HUDEP-2 (cell line): ENCODE data around the gene SF3B4.

Source experiments
- DNase-seq, 76 experiments: peaks; one replicate each; lab custom pipeline; 2025; ENCODE audit not compliant: unreplicated experiment in 76 of 76; lab: John Stamatoyannopoulos, UW

The SF3B4 gene

DNA sequence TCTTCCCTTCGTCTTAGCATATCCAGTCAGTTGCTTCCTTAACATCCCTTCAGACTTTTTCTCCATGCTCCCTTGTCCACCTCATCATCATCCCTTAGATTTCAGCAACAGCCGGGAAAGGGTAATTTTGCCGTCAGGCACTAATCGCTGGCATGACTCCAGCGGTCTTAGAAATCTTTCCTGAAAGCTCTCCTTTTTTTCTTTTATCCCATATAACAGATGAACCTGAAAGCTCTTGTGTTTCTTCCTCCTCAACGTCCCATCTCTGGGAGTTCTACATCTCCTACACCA, 38.7 kb downstream of the SF3B4 start:
- peak in 7 of 76 experiments; percentile 35 to 49 (median 46) for DNase-seq

GRCh38 chr1:149888247-149888998, 39.2 kb downstream of the SF3B4 start:
- DNase-seq = peak in 75 of 76 experiments; percentile 49 to 96 (median 83)

- peak in 75 of 76 experiments; percentile 30 to 97 (median 83) for DNase-seq
Observed at GRCh38 chr1:149887456-149888246, 40.0 kb downstream of the SF3B4 start.

DNA sequence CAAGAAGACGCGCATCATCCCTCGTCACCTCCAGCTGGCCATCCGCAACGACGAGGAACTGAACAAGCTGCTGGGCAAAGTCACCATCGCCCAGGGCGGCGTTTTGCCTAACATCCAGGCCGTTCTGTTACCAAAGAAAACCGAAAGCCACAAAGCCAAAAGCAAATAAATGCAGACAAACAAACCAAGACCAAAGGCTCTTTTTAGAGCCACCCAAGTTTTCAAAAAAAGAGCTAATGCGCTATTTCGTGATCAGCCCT, 40.5 kb downstream of the SF3B4 start:
- peak in 5 of 76 experiments; percentile 64 to 81 (median 73) for DNase-seq

DNA sequence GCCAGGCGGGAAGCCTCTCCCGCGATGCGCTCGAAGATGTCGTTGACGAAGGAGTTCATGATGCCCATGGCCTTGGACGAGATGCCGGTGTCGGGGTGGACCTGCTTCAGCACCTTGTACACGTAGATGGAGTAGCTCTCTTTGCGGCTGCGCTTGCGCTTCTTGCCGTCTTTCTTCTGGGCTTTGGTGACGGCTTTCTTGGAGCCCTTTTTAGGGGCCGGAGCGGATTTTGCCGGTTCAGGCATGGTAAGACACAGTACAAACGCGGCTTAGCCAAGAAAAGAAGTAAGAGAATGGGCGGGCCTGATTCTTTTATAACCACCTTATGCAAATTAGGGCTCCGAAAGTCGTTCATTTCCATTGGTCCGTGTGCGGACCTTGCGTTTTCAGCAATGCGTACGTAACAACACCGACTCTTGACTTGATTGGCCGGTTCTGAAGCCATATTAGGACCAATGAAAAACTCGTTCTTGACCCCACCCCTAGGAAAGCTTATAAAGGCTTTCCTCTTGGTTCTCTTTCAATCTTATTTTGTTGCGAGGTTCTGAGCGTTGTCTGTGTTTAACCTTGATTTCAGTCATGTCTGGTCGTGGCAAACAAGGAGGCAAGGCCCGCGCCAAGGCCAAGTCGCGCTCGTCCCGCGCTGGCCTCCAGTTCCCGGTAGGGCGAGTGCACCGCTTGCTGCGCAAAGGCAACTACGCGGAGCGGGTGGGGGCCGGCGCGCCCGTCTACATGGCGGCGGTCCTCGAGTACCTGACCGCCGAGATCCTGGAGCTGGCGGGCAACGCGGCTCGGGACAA, 41.0 kb downstream of the SF3B4 start:
- DNase-seq = peak in 75 of 76 experiments; percentile 45 to 100 (median 93)

GRCh38 chr1:149886121-149886395, 41.5 kb downstream of the SF3B4 start:
- DNase-seq = peak in 8 of 76 experiments; percentile 35 to 75 (median 63)

- DNase-seq = peak in 74 of 76 experiments; percentile 42 to 91 (median 74)
Observed at GRCh38 chr1:149885339-149886120, 42.1 kb downstream of the SF3B4 start.

DNA sequence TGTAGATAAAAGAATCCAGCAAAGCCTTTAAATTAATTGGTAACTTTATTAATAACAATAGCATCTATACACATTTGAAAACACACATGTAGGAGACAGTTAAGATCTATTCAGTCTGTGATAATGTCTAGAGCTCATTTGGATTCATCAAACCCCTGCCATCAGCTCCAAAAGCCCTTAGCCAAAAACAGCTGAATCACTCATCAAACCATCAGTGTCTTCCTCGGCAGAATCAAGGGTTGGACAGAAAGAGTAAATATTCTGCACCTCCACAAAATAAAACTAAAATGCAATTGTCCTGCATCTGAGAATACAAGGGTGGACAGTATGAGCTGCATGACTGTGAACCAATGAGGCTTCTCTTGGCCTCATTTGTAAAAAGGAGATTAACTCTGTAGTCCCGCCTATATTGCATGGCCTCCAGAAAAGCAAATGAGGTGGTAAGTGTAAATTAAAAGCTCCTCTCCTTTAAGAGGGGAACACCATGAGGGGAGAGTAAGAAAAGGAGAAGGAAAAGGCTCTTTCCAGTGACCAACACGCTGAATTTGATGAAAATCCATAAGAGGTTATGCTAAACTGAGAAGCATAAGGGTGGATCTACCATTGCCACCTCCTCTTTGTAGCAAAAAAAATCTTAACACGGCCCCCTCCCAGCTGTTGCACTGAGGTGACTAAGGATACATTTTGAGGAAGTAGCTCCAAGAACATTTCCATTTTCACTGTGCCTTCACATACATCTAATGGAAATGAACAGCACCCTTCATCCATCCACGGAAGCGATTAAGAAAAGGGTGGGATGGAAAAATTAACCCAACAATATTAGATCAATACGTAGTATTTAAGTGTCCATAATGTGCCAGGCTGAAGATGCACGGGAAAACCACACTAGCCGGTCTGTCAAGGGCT, 42.9 kb downstream of the SF3B4 start:
- peak in 49 of 76 experiments; percentile 11 to 72 (median 40) for DNase-seq

DNA sequence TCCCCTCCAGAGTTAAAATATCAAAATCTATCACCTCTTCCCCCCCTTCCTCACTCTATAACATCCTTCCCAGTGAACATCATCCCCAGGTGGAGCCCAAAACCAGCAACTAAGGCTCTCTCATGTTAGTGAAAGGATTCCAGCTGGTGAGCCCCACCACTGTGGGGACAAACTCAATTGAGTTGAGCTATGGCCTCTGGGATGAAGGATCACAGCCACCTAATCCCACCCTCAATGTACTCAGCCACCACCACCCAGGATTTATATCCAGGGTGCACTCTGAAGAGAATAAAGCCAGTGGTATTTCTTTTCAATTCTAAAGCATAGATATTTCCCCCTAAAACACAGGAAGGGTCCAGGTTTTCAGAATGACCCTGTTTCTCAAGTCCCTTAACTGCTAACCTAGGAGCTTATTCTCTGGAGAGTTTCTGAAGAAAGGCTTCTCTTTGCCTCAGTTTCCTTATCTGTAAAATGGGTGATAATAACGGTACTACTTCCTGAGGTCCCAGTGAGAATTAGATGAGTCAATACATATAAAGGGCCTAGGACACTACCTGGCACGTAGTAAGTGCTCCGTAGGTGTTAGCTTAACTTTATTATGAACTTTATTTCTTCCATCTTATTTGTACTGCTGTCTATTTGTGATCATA, 43.9 kb downstream of the SF3B4 start:
- DNase-seq = no peak

GRCh38 chr1:149881876-149882275, 45.7 kb downstream of the SF3B4 start:
- DNase-seq = no peak

GRCh38 chr1:149879556-149879955, 48.0 kb downstream of the SF3B4 start:
- no peak for DNase-seq

- peak in 5 of 76 experiments; percentile 5 to 43 (median 11) for DNase-seq
Observed at GRCh38 chr1:149877211-149877946, 50.2 kb downstream of the SF3B4 start.
